ENCODE data around the gene ATG4D.

DNA sequence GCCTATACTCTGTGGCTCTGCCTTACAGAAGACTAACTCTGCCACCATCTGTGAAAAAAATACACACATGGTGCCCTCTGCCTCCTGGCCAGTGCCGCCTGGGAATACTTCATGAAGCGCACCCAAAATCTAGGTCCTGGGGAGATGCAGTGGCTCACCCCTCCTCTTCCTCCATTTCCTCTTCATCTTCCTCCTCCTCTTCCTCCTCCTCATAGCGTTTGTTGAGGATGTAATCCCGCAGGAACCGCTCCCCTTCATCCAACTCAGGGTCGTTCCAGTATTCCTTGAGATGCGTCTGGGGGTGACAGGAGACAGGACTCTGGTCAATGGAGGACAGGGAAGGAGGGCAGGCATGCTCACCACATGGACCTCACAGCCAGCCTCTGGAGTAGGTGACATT, 16.4 kb downstream of the ATG4D start:
- TF ChIP-seq CTCF (IDR thresholded peaks at IDR 0.05) (no peak), POLR2A (IDR thresholded peaks at IDR 0.05) (no peak), POLR2AphosphoS5 (IDR thresholded peaks at IDR 0.05) (no peak)

All from upper lobe of left lung (tissue), 4 donors.